HAP-1 (cell line): Measurements from ENCODE around the gene COG6.

Experiments used
- DNase-seq, 2 experiments: peaks; one replicate each; pipeline ENCODE4 v3.0.0-alpha.2; 2016 to 2020; ENCODE audit warnings: low spot score in 2 of 2
- H3K27me3 ChIP-seq: fragments of 250-450 bp; sonication (Bioruptor Pico); 2 replicates; pipeline ENCODE4 v1.5.1; 2020; ENCODE audit warnings: low read depth, mild to moderate bottlenecking, moderate library complexity
- H3K36me3 ChIP-seq: fragments of 250-450 bp; sonication (Bioruptor Pico); replicated peaks from 2 replicates; pipeline ENCODE4 v1.5.1; 2020; ENCODE audit warnings: mild to moderate bottlenecking
- H3K4me1 ChIP-seq: fragments of 250-450 bp; sonication (Bioruptor Pico); 2 replicates; pipeline ENCODE4 v1.5.1; 2020; ENCODE audit warnings: mild to moderate bottlenecking
- H3K4me3 ChIP-seq: fragments of 250-450 bp; sonication (Bioruptor Pico); 2 replicates; pipeline ENCODE4 v1.5.1; 2020; ENCODE audit warnings: mild to moderate bottlenecking, moderate library complexity
- H3K9me3 ChIP-seq: fragments of 250-450 bp; sonication (Bioruptor Pico); 2 replicates; pipeline ENCODE4 v1.5.1; 2020; ENCODE audit warnings: mild to moderate bottlenecking, moderate library complexity
- in situ Hi-C: fragments of 300-500 bp; cut with MboI; formaldehyde crosslinking; loops from 3 replicates; pipeline ENCODE4 v1.14.3; 2020; ENCODE audit warnings: low sequenced_read_pairs, inconsistent platforms, mixed read lengths

The COG6 gene

GRCh38 chr13:39765801-39766463, 110.5 kb downstream of the COG6 start:
- peak in 1 of 2 experiments; percentile 21 for DNase-seq
- Histone ChIP-seq H3K4me1 (peaks cover 3% of the 10 kb centered on the region; the same call in 1 of the 2 replicates), H3K4me3 (no peak overlapping the region), H3K9me3 (no peaks in the 10 kb centered on the region; the same call in 1 of the 2 replicates), H3K27me3 (no peaks in the 10 kb centered on the region), H3K36me3 (no peaks in the 10 kb centered on the region)
- in situ Hi-C loops: no loop called here

- in situ Hi-C loops: no loop called here
- no peaks in the 10 kb centered on the region for H3K36me3 ChIP-seq
- H3K4me1 ChIP-seq: peaks cover 3% of the 10 kb centered on the region; the same call in 1 of the 2 replicates
- no peak for DNase-seq
- no peaks in the 10 kb centered on the region; the same call in 1 of the 2 replicates for H3K9me3 ChIP-seq
- H3K4me3 ChIP-seq: no peak overlapping the region
- H3K27me3 ChIP-seq: no peaks in the 10 kb centered on the region
Observed at GRCh38 chr13:39766464-39767158, 111.1 kb downstream of the COG6 start.

- Histone ChIP-seq H3K36me3 (no peaks in the 10 kb centered on the region), H3K4me1 (peaks cover 3% of the 10 kb centered on the region; the same call in 1 of the 2 replicates), H3K9me3 (no peaks in the 10 kb centered on the region; the same call in 1 of the 2 replicates), H3K27me3 (no peaks in the 10 kb centered on the region), H3K4me3 (no peak overlapping the region)
- no peak for DNase-seq
- in situ Hi-C loops: no loop called here
Observed at GRCh38 chr13:39767791-39768517, 112.5 kb downstream of the COG6 start.

- Histone ChIP-seq H3K9me3 (no peaks in the 10 kb centered on the region; the same call in 1 of the 2 replicates), H3K36me3 (no peaks in the 10 kb centered on the region), H3K27me3 (no peaks in the 10 kb centered on the region), H3K4me1 (peaks cover 3% of the 10 kb centered on the region; the same call in 1 of the 2 replicates), H3K4me3 (no peak overlapping the region)
- peak in 1 of 2 experiments; percentile 50 for DNase-seq
- in situ Hi-C loops: no loop called here
Observed at GRCh38 chr13:39768962-39769361, 113.5 kb downstream of the COG6 start.

- in situ Hi-C loops: no loop called here
- no peak for DNase-seq
- no peaks in the 10 kb centered on the region for H3K27me3 ChIP-seq
- peaks cover 3% of the 10 kb centered on the region; the same call in 1 of the 2 replicates for H3K4me1 ChIP-seq
- no peaks in the 10 kb centered on the region for H3K36me3 ChIP-seq
- H3K4me3 ChIP-seq: no peak overlapping the region
- H3K9me3 ChIP-seq: no peaks in the 10 kb centered on the region; the same call in 1 of the 2 replicates
Observed at GRCh38 chr13:39770221-39771090, 115.0 kb downstream of the COG6 start.

GRCh38 chr13:39773833-39774232, 118.4 kb downstream of the COG6 start:
- H3K9me3 ChIP-seq: no peaks in the 10 kb centered on the region; the same call in 1 of the 2 replicates
- in situ Hi-C loops: no loop called here
- no peak overlapping the region for H3K4me3 ChIP-seq
- peaks cover under 1% of the 10 kb centered on the region; the same call in 1 of the 2 replicates for H3K4me1 ChIP-seq
- no peaks in the 10 kb centered on the region for H3K36me3 ChIP-seq
- no peak for DNase-seq
- H3K27me3 ChIP-seq: no peaks in the 10 kb centered on the region

GRCh38 chr13:39776439-39776838, 121.0 kb downstream of the COG6 start:
- H3K27me3 ChIP-seq: no peaks in the 10 kb centered on the region
- H3K4me3 ChIP-seq: no peak overlapping the region
- no peaks in the 10 kb centered on the region for H3K9me3 ChIP-seq
- no peaks in the 10 kb centered on the region for H3K4me1 ChIP-seq
- in situ Hi-C loops: loop anchor here (25.0 kb wide), 1 partner anchor 911 kb away; no protein-coding TSS in a partner anchor
- no peaks in the 10 kb centered on the region for H3K36me3 ChIP-seq
- no peak for DNase-seq

- Histone ChIP-seq H3K27me3 (no peaks in the 10 kb centered on the region), H3K9me3 (no peaks in the 10 kb centered on the region), H3K4me1 (no peaks in the 10 kb centered on the region), H3K4me3 (no peak overlapping the region), H3K36me3 (no peaks in the 10 kb centered on the region)
- no peak for DNase-seq
- in situ Hi-C loops: loop anchor here (25.0 kb wide), 1 partner anchor 910 kb away; no protein-coding TSS in a partner anchor
Observed at GRCh38 chr13:39777021-39777420, 121.6 kb downstream of the COG6 start.

GRCh38 chr13:39777527-39778061, 122.1 kb downstream of the COG6 start:
- DNase-seq: peak; percentile 4 to 24
- H3K36me3 ChIP-seq: no peaks in the 10 kb centered on the region
- H3K9me3 ChIP-seq: no peaks in the 10 kb centered on the region
- H3K27me3 ChIP-seq: no peaks in the 10 kb centered on the region
- no peak overlapping the region for H3K4me3 ChIP-seq
- in situ Hi-C loops: loop anchor here (25.0 kb wide), 1 partner anchor 910 kb away; no protein-coding TSS in a partner anchor
- H3K4me1 ChIP-seq: no peaks in the 10 kb centered on the region

- Histone ChIP-seq H3K4me1 (no peaks in the 10 kb centered on the region), H3K27me3 (no peaks in the 10 kb centered on the region), H3K9me3 (no peaks in the 10 kb centered on the region), H3K4me3 (no peak overlapping the region), H3K36me3 (no peaks in the 10 kb centered on the region)
- in situ Hi-C loops: loop anchor here (25.0 kb wide), 1 partner anchor 908 kb away; no protein-coding TSS in a partner anchor
- no peak for DNase-seq
Observed at GRCh38 chr13:39779337-39780265, 124.1 kb downstream of the COG6 start.

- Histone ChIP-seq H3K36me3 (no peaks in the 10 kb centered on the region), H3K4me3 (no peak overlapping the region), H3K27me3 (no peaks in the 10 kb centered on the region), H3K9me3 (no peaks in the 10 kb centered on the region), H3K4me1 (no peaks in the 10 kb centered on the region)
- in situ Hi-C loops: loop anchor here (25.0 kb wide), 1 partner anchor 907 kb away; no protein-coding TSS in a partner anchor
- no peak for DNase-seq
Observed at GRCh38 chr13:39780711-39781110, 125.2 kb downstream of the COG6 start.

- in situ Hi-C loops: loop anchor here (25.0 kb wide), 1 partner anchor 906 kb away; no protein-coding TSS in a partner anchor
- Histone ChIP-seq H3K4me3 (no peak overlapping the region), H3K36me3 (no peaks in the 10 kb centered on the region), H3K9me3 (no peaks in the 10 kb centered on the region), H3K4me1 (no peaks in the 10 kb centered on the region), H3K27me3 (no peaks in the 10 kb centered on the region)
- no peak for DNase-seq
Observed at GRCh38 chr13:39781381-39781780, 125.9 kb downstream of the COG6 start.
